PC-3 (cell line): ENCODE measurements around the gene TMEM87B. TPM values are rescaled to one million over a fixed set of nuclear protein-coding genes. Genes with fewer than 3 reads are reported as not detected.

Experiments used
- ATAC-seq: fragments of 200-7000 bp; cut with Tn5 transposase; 2 replicates; pipeline ENCODE4 v1.9.1; 2020; ENCODE audit warnings: mild to moderate bottlenecking, moderate library complexity
- BruUV-seq: library from RNA; stranded (reverse); fragments of 400-500 nt; replicated peaks from 2 replicates; lab custom pipeline; 2021; lab: Mats Ljungman, UMichigan
- CTCF ChIA-PET: fragments of 300-600 bp; sonication (Branson Sonifier 250); formaldehyde crosslinking; loops from one replicate; lab custom pipeline; 2022; ENCODE audit warnings: antibody characterized with exemption; lab: Charles Lee
- POLR2A ChIA-PET: fragments of 300-600 bp; sonication (Branson Sonifier 250); formaldehyde crosslinking; loops from one replicate; lab custom pipeline; 2022; ENCODE audit warnings: antibody characterized with exemption; ENCODE audit not compliant: unreplicated experiment; lab: Charles Lee
- DNase-seq: peaks from one replicate; pipeline ENCODE4 v3.0.0-alpha.2; 2015
- H2AFZ ChIP-seq: fragments of 300-600 bp; sonication (generic); 2 replicates; pipeline ENCODE4 v1.6.0; 2016; ENCODE audit warnings: antibody characterized with exemption, low read length
- H3F3A ChIP-seq: fragments of 300-600 bp; sonication (generic); one replicate; pipeline ENCODE4 v1.6.0; 2017; ENCODE audit warnings: antibody characterized with exemption, low read length, control low read depth, mild to moderate bottlenecking; ENCODE audit not compliant: unreplicated experiment
- H3K27ac ChIP-seq: fragments of 300-600 bp; sonication (generic); 2 replicates; pipeline ENCODE4 v1.5.1; 2016; ENCODE audit warnings: mild to moderate bottlenecking, low read length
- H3K27me3 ChIP-seq: fragments of 300-600 bp; sonication (generic); 2 replicates; pipeline ENCODE4 v1.6.1; 2016; ENCODE audit warnings: low read length, mixed read lengths
- H3K36me3 ChIP-seq: fragments of 300-600 bp; sonication (generic); 2 replicates; pipeline ENCODE4 v1.6.1; 2016; ENCODE audit warnings: low read depth, mixed run types, low read length, mixed read lengths
- H3K4me1 ChIP-seq: fragments of 300-600 bp; sonication (generic); 2 replicates; pipeline ENCODE4 v1.5.1; 2016; ENCODE audit warnings: low read length; ENCODE audit not compliant: insufficient read depth
- H3K4me2 ChIP-seq: fragments of 300-600 bp; sonication (generic); 2 replicates; pipeline ENCODE4 v1.6.0; 2016; ENCODE audit warnings: low read length
- H3K4me3 ChIP-seq: fragments of 300-600 bp; sonication (generic); 2 replicates; pipeline ENCODE4 v1.5.1; 2016; ENCODE audit warnings: mild to moderate bottlenecking, low read length, mixed read lengths
- H3K79me2 ChIP-seq: fragments of 300-600 bp; sonication (generic); 2 replicates; pipeline ENCODE4 v1.6.1; 2017; ENCODE audit warnings: low read length, mixed read lengths
- H3K9ac ChIP-seq: fragments of 300-600 bp; sonication (generic); 2 replicates; pipeline ENCODE4 v1.6.0; 2016; ENCODE audit warnings: mild to moderate bottlenecking, low read length
- H3K9me2 ChIP-seq: fragments of 300-600 bp; sonication (generic); replicated peaks from 2 replicates; pipeline ENCODE4 v1.6.1; 2016; ENCODE audit warnings: mixed run types, low read length, mixed read lengths
- H3K9me3 ChIP-seq: fragments of 300-600 bp; sonication (generic); 2 replicates; pipeline ENCODE4 v1.6.1; 2016; ENCODE audit warnings: low read length, mixed read lengths
- H4K20me1 ChIP-seq: fragments of 300-600 bp; sonication (generic); 2 replicates; pipeline ENCODE4 v1.6.1; 2016; ENCODE audit warnings: low read length, mixed read lengths
- CTCF ChIP-seq: fragments of 300-600 bp; sonication (generic); conservative IDR thresholded peaks from 2 replicates; pipeline ENCODE4 v1.5.1; 2017; ENCODE audit warnings: antibody characterized with exemption, low read depth, mild to moderate bottlenecking, low read length
- EZH2 ChIP-seq: fragments of 300-600 bp; sonication (generic); IDR thresholded peaks from one replicate; pipeline ENCODE4 v1.6.1; 2017; ENCODE audit warnings: antibody characterized with exemption, mild to moderate bottlenecking, low read length; ENCODE audit not compliant: unreplicated experiment
- EZH2phosphoT487 ChIP-seq: fragments of 300-600 bp; sonication (generic); IDR thresholded peaks from 2 replicates; pipeline ENCODE4 v1.6.1; 2018; ENCODE audit warnings: mild to moderate bottlenecking, antibody characterized with exemption, low read length, borderline replicate concordance
- intact Hi-C: fragments of 100-400 bp; cut with micrococcal nuclease; formaldehyde crosslinking; loops from 2 replicates; pipeline ENCODE4 v1.9.0; 2023
- total RNA-seq: library from RNA; depleted of rRNA; stranded (reverse); fragments of >200 nt; gene quantifications from 2 replicates; pipeline ENCODE4 v1.2.3, GENCODE V29; 2014

TMEM87B gene
- total RNA-seq, 1 experiment from 2014 or later, result 11.2 TPM

- CTCF ChIA-PET, result interaction anchor here (1.1 kb wide), 2 partner anchors 13 to 134 kb away, joined by 4 to 5 read pairs; no protein-coding TSS in a partner anchor
- H3K4me1 ChIP-seq, result peaks cover 36% of the 10 kb centered on the region
- POLR2A ChIA-PET, result no interaction called here
- H3K27ac ChIP-seq, result no peak overlapping the region
- H3F3A ChIP-seq, result peaks cover 4% of the 10 kb centered on the region
- H3K9ac ChIP-seq, result no peak overlapping the region
- H2AFZ ChIP-seq, result no peak overlapping the region
- no peak overlapping the region for H3K4me2 ChIP-seq
- H3K79me2 ChIP-seq, result no peaks in the 10 kb centered on the region
- no peaks in the 10 kb centered on the region for H3K27me3 ChIP-seq
- no TSS peak for BruUV-seq
- H3K4me3 ChIP-seq, result no peak overlapping the region
- TF ChIP-seq CTCF (no peak), EZH2phosphoT487 (no peak), EZH2 (no peak)
- DNase-seq (no peak), ATAC-seq (no peak)
- no peaks in the 10 kb centered on the region for H3K36me3 ChIP-seq
- H3K9me3 ChIP-seq, result no peaks in the 10 kb centered on the region
- no peaks in the 10 kb centered on the region for H4K20me1 ChIP-seq
- no peaks in the 10 kb centered on the region for H3K9me2 ChIP-seq
- intact Hi-C loops, result no loop called here
These were observed 22.9 kb upstream of the TMEM87B start for GRCh38 chr2:112032224-112032586.

GRCh38 chr2:112032689-112033465, 22.2 kb upstream of the TMEM87B start:
- TF ChIP-seq EZH2, result no peak
- TF ChIP-seq CTCF, result peak; percentile 26; the same call in 1 of the 2 replicates
- no peak for TF ChIP-seq EZH2phosphoT487
- Histone ChIP-seq H3K9me2 (no peaks in the 10 kb centered on the region), H3K4me2 (peak overlapping the region; percentile 39), H4K20me1 (no peaks in the 10 kb centered on the region), H3K79me2 (no peaks in the 10 kb centered on the region), H3K4me3 (no peak overlapping the region), H3K36me3 (no peaks in the 10 kb centered on the region), H2AFZ (no peak overlapping the region), H3K9ac (no peak overlapping the region), H3F3A (peaks cover 4% of the 10 kb centered on the region), H3K9me3 (no peaks in the 10 kb centered on the region; the same call in 1 of the 2 replicates), H3K27ac (peak overlapping the region; percentile 57), H3K4me1 (peaks cover 36% of the 10 kb centered on the region), H3K27me3 (no peaks in the 10 kb centered on the region)
- intact Hi-C loops, result no loop called here
- CTCF ChIA-PET, result interaction anchor here (1.1 kb wide), 2 partner anchors 14 to 135 kb away, joined by 4 to 5 read pairs; no protein-coding TSS in a partner anchor
- no TSS peak for BruUV-seq
- ATAC-seq (peak; percentile 75), DNase-seq (peak; percentile 93)
- POLR2A ChIA-PET, result no interaction called here

- CTCF ChIA-PET, result interaction anchor here (1.1 kb wide), 1 partner anchor 14 kb away, joined by 4 read pairs; no protein-coding TSS in a partner anchor
- intact Hi-C loops, result no loop called here
- DNase-seq (peak; percentile 60), ATAC-seq (no peak)
- Histone ChIP-seq H3F3A (peaks cover 4% of the 10 kb centered on the region), H3K4me2 (peak overlapping the region; percentile 39), H3K4me1 (peaks cover 34% of the 10 kb centered on the region), H4K20me1 (no peaks in the 10 kb centered on the region), H3K79me2 (no peaks in the 10 kb centered on the region), H3K27me3 (no peaks in the 10 kb centered on the region), H2AFZ (no peak overlapping the region), H3K9me2 (no peaks in the 10 kb centered on the region), H3K27ac (peak overlapping the region; percentile 57), H3K9me3 (no peaks in the 10 kb centered on the region; the same call in 1 of the 2 replicates), H3K36me3 (no peaks in the 10 kb centered on the region), H3K4me3 (no peak overlapping the region), H3K9ac (no peak overlapping the region)
- BruUV-seq, result no TSS peak
- TF ChIP-seq CTCF (no peak), EZH2 (no peak)
- POLR2A ChIA-PET, result no interaction called here
These were observed 21.5 kb upstream of the TMEM87B start for GRCh38 chr2:112033600-112033999.
